Measurements from ENCODE around the gene ZNF277.

- TF ChIP-seq ASH2L (IDR thresholded peaks at IDR 0.05; ENCODE audit: borderline replicate concordance, low read depth): no peak
- TF ChIP-seq RAD21 (IDR thresholded peaks at IDR 0.05; ENCODE audit: insufficient read depth, low read depth, low read length): no peak
- TF ChIP-seq RCOR1 (conservative IDR thresholded peaks at IDR 0.05; ENCODE audit: low read depth, low read length): no peak
- no peak for TF ChIP-seq RB1 (IDR thresholded peaks at IDR 0.05; ENCODE audit: borderline replicate concordance)
Measured at GRCh38 chr7:112288301-112288700, 81.8 kb downstream of the ZNF277 start.
